Measurements from ENCODE around the gene ZFYVE21. TPM values are rescaled to one million over a fixed set of nuclear protein-coding genes. Genes with fewer than 3 reads are reported as not detected.
"Not testable (repeated sequence)": the region's sequence is repeated elsewhere in the genome, so short reads cannot be mapped to it uniquely, and the experiment has no call there.

Gene ZFYVE21
- total RNA-seq, 1 donor from 2014 or later: 40.4 TPM

GRCh38 chr14:103753774-103754173 is 38.2 kb downstream of the ZFYVE21 start:
- DNase-seq (ENCODE audit: low spot score in 2 of 2) (no peak), FAIRE-seq (no peak)

GRCh38 chr14:103755060-103755459 is 39.5 kb downstream of the ZFYVE21 start:
- DNase-seq (ENCODE audit: low spot score in 2 of 2) (no peak), FAIRE-seq (no peak)

GRCh38 chr14:103758059-103758776 is 42.6 kb downstream of the ZFYVE21 start:
- DNase-seq (ENCODE audit: low spot score in 2 of 2): no peak
- no peak for FAIRE-seq

- DNase-seq (ENCODE audit: low spot score in 2 of 2) (no peak), FAIRE-seq (no peak)
Measured at GRCh38 chr14:103762036-103762435, 46.4 kb downstream of the ZFYVE21 start.

- DNase-seq (ENCODE audit: low spot score in 2 of 2) (no peak), FAIRE-seq (no peak)
Measured at GRCh38 chr14:103762541-103762940, 46.9 kb downstream of the ZFYVE21 start.

GRCh38 chr14:103763730-103764488 is 48.3 kb downstream of the ZFYVE21 start:
- FAIRE-seq: no peak
- no peak for DNase-seq (ENCODE audit: low spot score in 2 of 2)

- DNase-seq (ENCODE audit: low spot score in 2 of 2) (no peak), FAIRE-seq (no peak)
Measured at GRCh38 chr14:103765526-103765925, 49.9 kb downstream of the ZFYVE21 start.

- no peak for FAIRE-seq
Measured at GRCh38 chr14:103767336-103767894, 51.8 kb downstream of the ZFYVE21 start.

GRCh38 chr14:103770500-103770899 is 54.9 kb downstream of the ZFYVE21 start:
- DNase-seq (ENCODE audit: low spot score in 2 of 2) (no peak), FAIRE-seq (no peak)

More at GRCh38 chr14:103767336-103767894, 51.8 kb downstream of the ZFYVE21 start:
- no peak for DNase-seq (ENCODE audit: low spot score in 2 of 2)

GRCh38 chr14:103770902-103771301 is 55.3 kb downstream of the ZFYVE21 start:
- no peak for DNase-seq (ENCODE audit: low spot score in 2 of 2)

GRCh38 chr14:103772078-103772712 is 56.6 kb downstream of the ZFYVE21 start:
- DNase-seq (ENCODE audit: low spot score in 2 of 2): no peak
- no peak for FAIRE-seq

More at GRCh38 chr14:103770902-103771301, 55.3 kb downstream of the ZFYVE21 start:
- no peak for FAIRE-seq

- FAIRE-seq (no peak), DNase-seq (ENCODE audit: low spot score in 2 of 2) (no peak)
Measured at GRCh38 chr14:103773521-103773920, 57.9 kb downstream of the ZFYVE21 start.

- no peak for FAIRE-seq
- no peak for DNase-seq (ENCODE audit: low spot score in 2 of 2)
Measured at GRCh38 chr14:103775506-103775905, 59.9 kb downstream of the ZFYVE21 start.

GRCh38 chr14:103776319-103776718 is 60.7 kb downstream of the ZFYVE21 start:
- DNase-seq (ENCODE audit: low spot score in 2 of 2); FAIRE-seq: not testable (repeated sequence)

GRCh38 chr14:103782376-103782775 is 66.8 kb downstream of the ZFYVE21 start:
- no peak for FAIRE-seq

More at GRCh38 chr14:103782376-103782775, 66.8 kb downstream of the ZFYVE21 start:
- no peak for DNase-seq (ENCODE audit: low spot score in 2 of 2)

Small RNAs within 50 kb of the gene (small RNA-seq; reads per million reads assigned to genes)
- gene RF00019: not detected

Other genes with a start within 250 kb of the ZFYVE21 start
- gene CKB, start 193.0 kb upstream of the ZFYVE21 start, total RNA-seq: 260 TPM
- gene TRMT61A, start 186.6 kb upstream of the ZFYVE21 start, total RNA-seq: 4.9 TPM
- gene BAG5, start 153.2 kb upstream of the ZFYVE21 start, total RNA-seq: 51.4 TPM
- gene COA8, start 152.8 kb upstream of the ZFYVE21 start, total RNA-seq: 38.3 TPM
- gene KLC1, start 86.6 kb upstream of the ZFYVE21 start, total RNA-seq: 322 TPM
- 9.8 TPM for gene XRCC3, start 359 bp upstream of the ZFYVE21 start, total RNA-seq
- 11.8 TPM for gene PPP1R13B, start 131.8 kb downstream of the ZFYVE21 start, total RNA-seq
- gene TDRD9, start 212.6 kb downstream of the ZFYVE21 start, total RNA-seq: 6.5 TPM
- gene RD3L, start 226.7 kb downstream of the ZFYVE21 start, total RNA-seq: not detected